Activated CD8-positive, alpha-beta memory T cell treated with anti-CD3 and anti-CD28 coated beads, Interleukin-2, amount 50 U/mL, for 48 hours (primary cell): ENCODE data around the gene EYA4.

ENCODE experiments used
- DNase-seq: peaks from one replicate; pipeline ENCODE4 v3.0.0-alpha.2; 2020

The EYA4 gene

GRCh38 chr6:133407320-133408100, 166.4 kb downstream of the EYA4 start:
- no peak for DNase-seq

GRCh38 chr6:133408132-133408531, 167.0 kb downstream of the EYA4 start:
- no peak for DNase-seq

GRCh38 chr6:133408543-133408942, 167.4 kb downstream of the EYA4 start:
- no peak for DNase-seq

GRCh38 chr6:133410638-133411435, 169.7 kb downstream of the EYA4 start:
- DNase-seq = no peak

GRCh38 chr6:133411757-133412156, 170.6 kb downstream of the EYA4 start:
- DNase-seq = no peak

GRCh38 chr6:133415262-133415661, 174.1 kb downstream of the EYA4 start:
- DNase-seq = no peak

GRCh38 chr6:133418108-133418507, 177.0 kb downstream of the EYA4 start:
- no peak for DNase-seq

- no peak for DNase-seq
These were observed 182.1 kb downstream of the EYA4 start for GRCh38 chr6:133423242-133423641.

- DNase-seq = no peak
These were observed 183.2 kb downstream of the EYA4 start for GRCh38 chr6:133424359-133424758.

- no peak for DNase-seq
These were observed 184.9 kb downstream of the EYA4 start for GRCh38 chr6:133426038-133426437.

- DNase-seq = no peak
These were observed 187.1 kb downstream of the EYA4 start for GRCh38 chr6:133428295-133428694.

GRCh38 chr6:133430530-133430929, 189.4 kb downstream of the EYA4 start:
- no peak for DNase-seq

- no peak for DNase-seq
These were observed 189.9 kb downstream of the EYA4 start for GRCh38 chr6:133431031-133431430.

- DNase-seq = no peak
These were observed 191.1 kb downstream of the EYA4 start for GRCh38 chr6:133432021-133432989.

- DNase-seq = no peak
These were observed 194.0 kb downstream of the EYA4 start for GRCh38 chr6:133435065-133435728.

- no peak for DNase-seq
These were observed 195.5 kb downstream of the EYA4 start for GRCh38 chr6:133436652-133437051.

- DNase-seq = no peak
These were observed 200.3 kb downstream of the EYA4 start for GRCh38 chr6:133441491-133441890.

- DNase-seq = no peak
These were observed 205.6 kb downstream of the EYA4 start for GRCh38 chr6:133446789-133447188.

GRCh38 chr6:133447924-133448323, 206.8 kb downstream of the EYA4 start:
- DNase-seq = no peak

GRCh38 chr6:133456439-133456838, 215.3 kb downstream of the EYA4 start:
- no peak for DNase-seq

- no peak for DNase-seq
These were observed 215.8 kb downstream of the EYA4 start for GRCh38 chr6:133456944-133457343.

GRCh38 chr6:133460101-133460500, 218.9 kb downstream of the EYA4 start:
- no peak for DNase-seq
